BJ (cell line): ENCODE results near the gene IL1A. TPM values are rescaled to one million over a fixed set of nuclear protein-coding genes. Genes with fewer than 3 reads are reported as not detected.

Experiments used
- CTCF ChIA-PET: fragments of 350-600 bp; formaldehyde crosslinking; extraction: SDS; loops from one replicate; lab custom pipeline; 2021; ENCODE audit warnings: antibody characterized with exemption, inconsistent platforms; lab: Yijun Ruan, JAX
- POLR2A ChIA-PET: fragments of 300-600 bp; sonication (Branson Sonifier 250); formaldehyde crosslinking; extraction: SDS; loops from one replicate; lab custom pipeline; 2021; ENCODE audit warnings: antibody characterized with exemption; lab: Charles Lee
- DNase-seq: peaks from one replicate; pipeline ENCODE4 v3.0.0-alpha.2; 2011; ENCODE audit warnings: low read depth
- H3K27me3 ChIP-seq: 2 replicates; pipeline ENCODE4 v1.6.0; 2011; ENCODE audit warnings: low read length; ENCODE audit not compliant: control insufficient read depth, insufficient read depth
- H3K36me3 ChIP-seq: 2 replicates; pipeline ENCODE4 v1.5.1; 2011; ENCODE audit warnings: low read length; ENCODE audit not compliant: control insufficient read depth, insufficient read depth
- H3K4me3 ChIP-seq: 2 replicates; pipeline ENCODE4 v1.5.1; 2011; ENCODE audit warnings: low read depth, mild to moderate bottlenecking, control low read depth, low read length
- polyA plus RNA-seq: library from polyadenylated mRNA; depleted of rRNA; stranded (reverse); fragments of >200 nt; gene quantifications from 2 replicates; pipeline ENCODE4 v1.2.3, GENCODE V29; 2011
- TF ChIP-seq, protein P1 (sequence below): IDR thresholded peaks from 2 replicates; pipeline ENCODE4 v1.5.1; 2011; ENCODE audit warnings: low read depth, mild to moderate bottlenecking, control low read depth, inconsistent platforms, low read length, moderate library complexity; ENCODE audit not compliant: insufficient read depth

Gene IL1A
- polyA plus RNA-seq, 1 experiment = 0.11 TPM

DNA sequence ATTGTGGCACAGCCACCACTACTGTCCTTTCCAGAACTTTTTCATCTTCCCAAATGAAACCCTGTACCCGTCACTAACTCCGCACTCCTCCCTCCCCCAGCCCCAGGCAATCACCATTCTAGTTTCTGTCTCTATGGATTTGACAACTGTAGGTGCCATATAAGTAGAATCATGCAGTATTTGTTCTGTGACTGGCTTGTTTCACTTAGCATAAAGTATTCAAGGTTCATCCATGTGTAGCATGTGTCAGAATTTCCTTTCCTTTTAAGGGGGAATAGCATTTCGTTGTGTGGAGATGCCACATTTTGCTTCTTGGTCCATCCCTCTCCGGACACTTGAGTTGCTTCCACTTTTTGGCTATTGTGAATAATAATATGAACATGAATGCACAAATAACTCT, 19.0 kb downstream of the IL1A start:
- no peak for DNase-seq
- ChIA-PET POLR2A (no interaction called here), CTCF (interaction anchor here (0.7 to 1.4 kb wide), 3 partner anchors 38 to 177 kb away, joined by 3 read pairs; no protein-coding TSS in a partner anchor)

DNA sequence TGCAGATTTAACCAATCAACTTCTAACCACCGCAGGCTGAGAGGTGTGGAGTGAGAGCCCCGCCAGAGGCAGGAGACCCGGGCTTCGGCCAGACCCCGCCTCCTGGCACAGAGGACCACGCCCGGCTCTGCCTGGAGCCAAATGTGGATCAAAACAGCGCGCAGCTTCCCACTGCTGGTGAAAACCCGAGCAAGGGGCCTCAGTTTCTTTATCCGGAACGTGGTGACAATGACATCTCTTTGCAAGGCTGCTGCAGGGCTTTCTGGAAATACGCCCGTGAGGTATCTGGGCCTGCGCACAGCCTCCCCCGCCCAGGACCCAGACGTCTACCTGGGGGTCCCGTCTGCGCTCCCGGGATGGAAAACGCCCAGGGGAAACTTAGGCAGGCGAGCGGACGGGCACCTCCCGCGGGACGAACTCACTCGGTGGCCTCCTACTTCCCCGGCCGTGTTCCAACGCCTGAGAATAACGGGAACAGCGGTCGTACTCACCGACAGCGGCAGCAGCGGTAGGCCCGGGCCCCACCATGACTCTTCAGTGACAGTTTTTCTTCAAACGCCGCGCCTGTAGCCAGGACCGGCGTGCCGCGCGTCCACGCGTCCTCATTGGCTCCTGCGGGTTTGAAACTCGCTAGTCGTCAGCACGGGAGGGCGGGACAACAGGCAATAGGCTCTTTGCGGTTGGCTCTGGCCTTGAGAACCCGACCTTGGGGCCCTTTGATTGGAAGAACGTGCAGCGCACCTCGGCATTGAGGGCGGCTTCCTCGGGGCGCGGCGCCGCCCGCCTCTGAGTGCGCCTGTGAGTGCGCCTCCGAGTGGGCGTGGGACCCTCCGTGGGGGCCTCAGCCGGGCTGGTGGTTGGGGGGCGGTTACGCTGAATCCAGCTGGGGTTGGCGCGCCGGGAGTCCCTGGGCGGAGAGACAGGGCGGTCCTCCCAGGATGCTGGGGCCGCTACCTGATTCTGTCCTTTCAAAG, 19.9 kb downstream of the IL1A start, which contains the start of gene CKAP2L:
CKAP2L (minus strand) TSS at position 539 of the 974 bp plus-strand sequence; CDS start at position 528, 11 bp downstream.
- ChIA-PET POLR2A (no interaction called here), CTCF (interaction anchor here (0.7 to 1.4 kb wide), 5 partner anchors 22 to 178 kb away, joined by 3 read pairs; no protein-coding TSS in a partner anchor)
- H3K36me3 ChIP-seq = no peaks in the 10 kb centered on the region
- H3K4me3 ChIP-seq = peak within 1 kb of the TSS; percentile 62
- H3K27me3 ChIP-seq = no peaks in the 10 kb centered on the region
- TF ChIP-seq, protein P1, sequence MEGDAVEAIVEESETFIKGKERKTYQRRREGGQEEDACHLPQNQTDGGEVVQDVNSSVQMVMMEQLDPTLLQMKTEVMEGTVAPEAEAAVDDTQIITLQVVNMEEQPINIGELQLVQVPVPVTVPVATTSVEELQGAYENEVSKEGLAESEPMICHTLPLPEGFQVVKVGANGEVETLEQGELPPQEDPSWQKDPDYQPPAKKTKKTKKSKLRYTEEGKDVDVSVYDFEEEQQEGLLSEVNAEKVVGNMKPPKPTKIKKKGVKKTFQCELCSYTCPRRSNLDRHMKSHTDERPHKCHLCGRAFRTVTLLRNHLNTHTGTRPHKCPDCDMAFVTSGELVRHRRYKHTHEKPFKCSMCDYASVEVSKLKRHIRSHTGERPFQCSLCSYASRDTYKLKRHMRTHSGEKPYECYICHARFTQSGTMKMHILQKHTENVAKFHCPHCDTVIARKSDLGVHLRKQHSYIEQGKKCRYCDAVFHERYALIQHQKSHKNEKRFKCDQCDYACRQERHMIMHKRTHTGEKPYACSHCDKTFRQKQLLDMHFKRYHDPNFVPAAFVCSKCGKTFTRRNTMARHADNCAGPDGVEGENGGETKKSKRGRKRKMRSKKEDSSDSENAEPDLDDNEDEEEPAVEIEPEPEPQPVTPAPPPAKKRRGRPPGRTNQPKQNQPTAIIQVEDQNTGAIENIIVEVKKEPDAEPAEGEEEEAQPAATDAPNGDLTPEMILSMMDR = no peak
- DNase-seq = peak; percentile 88

More for the DNA sequence above, 19.0 kb downstream of the IL1A start:
- H3K36me3 ChIP-seq = no peaks in the 10 kb centered on the region
- TF ChIP-seq, protein P1 = no peak
- H3K4me3 ChIP-seq = peak overlapping the region; percentile 62
- no peaks in the 10 kb centered on the region for H3K27me3 ChIP-seq

DNA sequence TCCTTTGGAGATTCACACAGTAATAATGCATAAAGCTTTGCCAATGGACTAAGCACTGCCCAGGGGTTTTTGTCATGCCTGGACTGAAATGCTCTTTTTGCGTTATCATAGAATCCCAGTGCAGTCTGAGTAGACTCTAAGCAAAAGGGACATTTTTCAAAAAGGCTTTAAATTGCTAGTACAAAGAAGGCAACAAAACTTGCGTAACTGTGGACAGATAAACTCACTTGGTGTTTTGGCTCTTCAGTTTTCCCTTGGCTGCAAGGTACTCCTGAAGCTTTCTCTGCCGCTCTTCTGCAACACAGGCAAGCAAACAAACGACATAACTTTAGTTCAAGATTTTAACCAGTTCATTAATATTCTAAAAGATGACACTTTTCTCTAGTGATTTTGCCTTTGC, 22.0 kb downstream of the IL1A start:
- no peak for DNase-seq
- ChIA-PET POLR2A (interaction anchor here (0.6 kb wide), 1 partner anchor 628 kb away, joined by 3 read pairs; no protein-coding TSS in a partner anchor), CTCF (interaction anchor here (1.6 to 4.4 kb wide), 3 partner anchors 13 to 179 kb away, joined by 4 to 25 read pairs (median 5); no protein-coding TSS in a partner anchor)
- no peak overlapping the region for H3K4me3 ChIP-seq
- no peaks in the 10 kb centered on the region for H3K36me3 ChIP-seq
- TF ChIP-seq, protein P1 = no peak
- no peaks in the 10 kb centered on the region for H3K27me3 ChIP-seq

DNA sequence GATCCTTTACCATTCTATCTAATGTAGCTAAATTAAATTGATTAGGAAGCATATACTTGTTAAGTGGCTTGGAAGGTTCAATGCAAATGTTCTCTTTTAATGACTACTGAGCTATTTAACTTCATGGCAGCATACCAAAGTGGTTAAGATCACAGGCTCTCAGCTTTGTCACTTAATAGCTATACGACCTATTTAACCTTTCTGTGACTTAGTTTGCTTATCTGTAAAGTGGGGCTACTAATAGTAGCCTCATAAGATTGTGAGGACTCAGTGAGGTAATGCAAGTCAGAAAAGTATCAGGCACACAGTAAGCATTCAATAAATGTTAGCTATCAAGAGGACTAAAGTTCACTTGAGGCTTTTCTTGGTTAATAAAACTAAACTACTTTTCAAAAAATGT, 24.1 kb downstream of the IL1A start:
- no peak for DNase-seq
- H3K4me3 ChIP-seq = no peak overlapping the region
- TF ChIP-seq, protein P1 = no peak
- ChIA-PET POLR2A (no interaction called here), CTCF (interaction anchor here (1.7 to 4.4 kb wide), 2 partner anchors 11 to 181 kb away, joined by 8 to 25 read pairs; no protein-coding TSS in a partner anchor)
- H3K27me3 ChIP-seq = no peaks in the 10 kb centered on the region
- H3K36me3 ChIP-seq = no peaks in the 10 kb centered on the region

DNA sequence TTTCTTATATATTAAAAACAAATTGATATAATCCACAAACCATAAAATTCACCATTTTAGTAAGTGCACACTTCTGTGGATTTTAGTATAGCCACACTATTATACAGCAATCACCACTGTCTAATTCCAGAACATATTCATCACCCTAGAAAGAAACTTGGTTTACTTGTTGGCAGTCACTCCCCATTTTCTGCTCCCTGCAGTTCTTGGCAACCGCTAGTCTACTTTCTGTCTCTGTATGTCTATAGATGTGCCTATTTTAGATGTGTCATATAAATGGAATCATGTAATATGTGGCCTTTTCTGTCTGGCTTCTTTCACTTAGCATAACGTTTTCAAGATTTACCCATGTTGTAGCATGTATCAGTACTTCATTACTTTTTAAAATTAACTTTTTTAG, 25.6 kb downstream of the IL1A start:
- no peak for DNase-seq
- CTCF ChIA-PET = interaction anchor here (1.1 to 1.7 kb wide), 2 partner anchors 183 kb away, joined by 4 to 8 read pairs; no protein-coding TSS in a partner anchor
- TF ChIP-seq, protein P1 = no peak

More for the DNA sequence above, 25.6 kb downstream of the IL1A start:
- Histone ChIP-seq H3K4me3 (no peak overlapping the region), H3K36me3 (no peaks in the 10 kb centered on the region), H3K27me3 (no peaks in the 10 kb centered on the region)
- POLR2A ChIA-PET = no interaction called here
